GM12872 (cell line): ENCODE measurements around the gene CHD6.

ENCODE experiments used
- TF ChIP-seq, protein P1 (sequence below): IDR thresholded peaks from 3 replicates; pipeline ENCODE4 v1.5.1; 2011; ENCODE audit warnings: low read depth, mild to moderate bottlenecking, low read length, moderate library complexity; ENCODE audit not compliant: insufficient read depth

Gene CHD6

GRCh38 chr20:41534170-41534569 is 84.0 kb downstream of the CHD6 start:
- TF ChIP-seq, protein P1, sequence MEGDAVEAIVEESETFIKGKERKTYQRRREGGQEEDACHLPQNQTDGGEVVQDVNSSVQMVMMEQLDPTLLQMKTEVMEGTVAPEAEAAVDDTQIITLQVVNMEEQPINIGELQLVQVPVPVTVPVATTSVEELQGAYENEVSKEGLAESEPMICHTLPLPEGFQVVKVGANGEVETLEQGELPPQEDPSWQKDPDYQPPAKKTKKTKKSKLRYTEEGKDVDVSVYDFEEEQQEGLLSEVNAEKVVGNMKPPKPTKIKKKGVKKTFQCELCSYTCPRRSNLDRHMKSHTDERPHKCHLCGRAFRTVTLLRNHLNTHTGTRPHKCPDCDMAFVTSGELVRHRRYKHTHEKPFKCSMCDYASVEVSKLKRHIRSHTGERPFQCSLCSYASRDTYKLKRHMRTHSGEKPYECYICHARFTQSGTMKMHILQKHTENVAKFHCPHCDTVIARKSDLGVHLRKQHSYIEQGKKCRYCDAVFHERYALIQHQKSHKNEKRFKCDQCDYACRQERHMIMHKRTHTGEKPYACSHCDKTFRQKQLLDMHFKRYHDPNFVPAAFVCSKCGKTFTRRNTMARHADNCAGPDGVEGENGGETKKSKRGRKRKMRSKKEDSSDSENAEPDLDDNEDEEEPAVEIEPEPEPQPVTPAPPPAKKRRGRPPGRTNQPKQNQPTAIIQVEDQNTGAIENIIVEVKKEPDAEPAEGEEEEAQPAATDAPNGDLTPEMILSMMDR: no peak

DNA sequence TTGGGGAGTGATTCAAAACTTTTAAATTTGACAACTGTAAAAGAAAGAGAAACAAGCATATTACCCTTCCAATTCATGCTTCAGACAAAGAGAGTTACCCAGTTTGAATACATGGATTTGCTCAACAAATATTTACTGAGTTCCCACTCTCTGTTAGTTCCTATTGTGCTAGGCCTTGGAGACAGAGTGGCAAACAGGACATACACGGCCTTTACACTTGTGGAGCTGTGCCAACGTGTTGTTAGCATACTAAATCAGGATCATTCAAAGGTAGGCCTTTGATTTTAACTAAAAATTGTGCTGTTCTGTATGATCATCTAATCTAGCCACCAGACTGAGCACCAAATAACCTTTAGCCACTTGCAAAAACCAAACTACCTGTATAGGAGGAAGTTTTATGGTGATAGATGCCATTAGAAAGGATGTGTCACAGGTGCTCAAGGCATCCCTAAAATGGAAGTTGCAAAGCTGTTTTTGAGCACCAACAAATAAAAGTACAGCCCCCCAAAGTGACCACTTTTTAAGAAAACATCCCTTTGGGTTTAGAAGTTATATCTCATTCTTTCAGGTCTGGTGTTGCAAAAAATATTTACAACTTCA is 84.5 kb downstream of the CHD6 start:
- TF ChIP-seq, protein P1: no peak

- TF ChIP-seq, protein P1: no peak
These were observed 85.2 kb downstream of the CHD6 start for GRCh38 chr20:41532935-41533334.

DNA sequence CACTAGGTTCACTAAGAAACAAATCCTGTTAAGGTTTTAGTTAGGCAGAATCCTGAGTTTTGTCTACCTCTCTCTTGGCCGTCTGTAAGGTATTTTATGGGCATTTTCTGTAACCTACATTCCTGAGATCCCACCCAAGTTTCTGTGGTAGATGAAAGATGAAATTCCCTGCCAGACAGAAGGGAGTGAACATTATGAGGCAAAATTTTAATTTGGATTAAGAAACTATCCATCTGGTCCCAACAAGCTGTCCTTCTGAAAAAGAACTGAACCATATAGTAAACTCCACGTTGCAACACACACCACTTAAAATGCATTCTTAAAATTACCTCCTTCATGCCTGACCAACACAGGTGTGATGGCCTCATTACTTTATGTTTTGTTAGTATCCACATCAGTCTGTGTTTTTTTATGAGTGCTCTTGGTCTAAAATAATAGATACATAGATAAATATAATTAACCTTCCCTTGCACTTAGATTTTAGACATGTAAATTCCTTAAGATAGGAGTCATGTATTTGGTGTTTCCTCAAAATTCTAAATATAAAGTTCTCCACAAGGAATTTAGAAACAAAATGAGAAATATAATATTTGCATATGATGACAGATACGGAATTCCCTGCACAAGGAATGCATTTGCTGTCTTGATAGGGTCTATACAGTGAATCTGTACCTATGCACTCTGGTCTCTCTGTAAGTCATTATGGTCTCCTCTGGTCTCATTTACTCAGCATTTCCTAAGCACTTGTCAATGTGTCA is 86.5 kb downstream of the CHD6 start:
- TF ChIP-seq, protein P1: no peak

GRCh38 chr20:41530923-41531322 is 87.3 kb downstream of the CHD6 start:
- TF ChIP-seq, protein P1: no peak

GRCh38 chr20:41526327-41526726 is 91.8 kb downstream of the CHD6 start:
- TF ChIP-seq, protein P1: no peak

- TF ChIP-seq, protein P1: no peak
These were observed 93.1 kb downstream of the CHD6 start for GRCh38 chr20:41524980-41525613.
